Middle frontal gyrus (tissue), 1 donor: ENCODE data around the gene ENTR1.

Experiments used
- DNase-seq: peaks from one replicate; pipeline ENCODE4 v3.0.0-alpha.2; 2015; ENCODE audit warnings: low spot score; ENCODE audit errors: extremely low spot score

The ENTR1 gene

GRCh38 chr9:136378170-136379002 is 32.0 kb downstream of the ENTR1 start:
- DNase-seq, result no peak

- no peak for DNase-seq
These were observed 32.9 kb downstream of the ENTR1 start for GRCh38 chr9:136377341-136378169.

- DNase-seq, result no peak
These were observed 34.0 kb downstream of the ENTR1 start for GRCh38 chr9:136376457-136376856.

- DNase-seq, result no peak
These were observed 35.3 kb downstream of the ENTR1 start for GRCh38 chr9:136375096-136375495.

GRCh38 chr9:136374183-136374575 is 36.2 kb downstream of the ENTR1 start:
- no peak for DNase-seq

- no peak for DNase-seq
These were observed 36.9 kb downstream of the ENTR1 start, which contains the start of gene CARD9 for GRCh38 chr9:136373300-136374182. Gene CARD9, minus strand, starts transcription at chr9:136373669. Its CDS starts 1,591 bp downstream, at chr9:136372078.

- DNase-seq, result no peak
These were observed 37.7 kb downstream of the ENTR1 start for GRCh38 chr9:136372561-136373299.

GRCh38 chr9:136372006-136372405 is 38.4 kb downstream of the ENTR1 start:
- DNase-seq, result no peak

- no peak for DNase-seq
These were observed 38.9 kb downstream of the ENTR1 start for GRCh38 chr9:136371533-136371880.

- DNase-seq, result no peak
These were observed 39.5 kb downstream of the ENTR1 start for GRCh38 chr9:136370687-136371532.

GRCh38 chr9:136370037-136370436 is 40.4 kb downstream of the ENTR1 start:
- DNase-seq, result no peak

GRCh38 chr9:136368190-136368589 is 42.2 kb downstream of the ENTR1 start:
- DNase-seq, result no peak

GRCh38 chr9:136367296-136368145 is 42.9 kb downstream of the ENTR1 start:
- DNase-seq, result no peak

GRCh38 chr9:136366826-136367225 is 43.6 kb downstream of the ENTR1 start:
- DNase-seq, result no peak

- DNase-seq, result no peak
These were observed 44.6 kb downstream of the ENTR1 start for GRCh38 chr9:136365775-136366222.

GRCh38 chr9:136364942-136365774 is 45.3 kb downstream of the ENTR1 start:
- DNase-seq, result no peak

GRCh38 chr9:136363949-136364748 is 46.3 kb downstream of the ENTR1 start:
- no peak for DNase-seq
